K562 treated with DMSO at 1 percent for 12 hours (cell line): ENCODE data around the gene PCDHB13. TPM values are rescaled to one million over a fixed set of nuclear protein-coding genes. Genes with fewer than 3 reads are reported as not detected.

ENCODE experiments used
- total RNA-seq: library from RNA; unstranded; fragments of 300-600 nt; gene quantifications from 2 replicates; pipeline ENCODE4 v1.2.3, GENCODE V29; 2022; ENCODE audit not compliant: insufficient read depth

The PCDHB13 gene
- 0.26 TPM in 1 of 2 replicates, not detected in the other for total RNA-seq

GRCh38 chr5:141213656-141214339 lies at the start of gene PCDHB13:
Gene PCDHB13 (plus strand): TSS chr5:141213919. CDS start chr5:141214124, 205 bp downstream.

GRCh38 chr5:141172381-141173204 lies 41.1 kb upstream of the PCDHB13 start, which contains the start of gene PCDHB7:
Gene PCDHB7 (plus strand): TSS chr5:141172644. CDS start chr5:141172836, 192 bp downstream.

GRCh38 chr5:141177577-141178191 lies 36.0 kb upstream of the PCDHB13 start, which contains the start of gene PCDHB8:
Gene PCDHB8 (plus strand): TSS chr5:141177790. CDS start chr5:141178035, 245 bp downstream.

GRCh38 chr5:141182248-141182647 lies 31.5 kb upstream of the PCDHB13 start, which contains the start of gene PCDHB16:
Gene PCDHB16 (plus strand): TSS chr5:141182387. CDS start chr5:141182560, 173 bp downstream.

GRCh38 chr5:141186897-141187512 lies 26.7 kb upstream of the PCDHB13 start, which contains the start of gene PCDHB9:
Gene PCDHB9 (plus strand): TSS chr5:141187161. CDS start chr5:141187319, 158 bp downstream.

GRCh38 chr5:141192110-141192725 lies 21.5 kb upstream of the PCDHB13 start, which contains the start of gene PCDHB10:
Gene PCDHB10 (plus strand): TSS chr5:141192353. CDS start chr5:141192553, 200 bp downstream.

GRCh38 chr5:141199359-141200235 lies 14.1 kb upstream of the PCDHB13 start, which contains the start of gene PCDHB11:
Gene PCDHB11 (plus strand): TSS chr5:141199627. CDS start chr5:141199775, 148 bp downstream.

GRCh38 chr5:141208478-141208877 lies 5.2 kb upstream of the PCDHB13 start, which contains the start of gene PCDHB12:
Gene PCDHB12 (plus strand): TSS chr5:141208719. CDS start chr5:141208908, 189 bp downstream.

GRCh38 chr5:141223112-141223783 lies 9.5 kb downstream of the PCDHB13 start, which contains the start of gene PCDHB14:
Gene PCDHB14 (plus strand): TSS chr5:141223343. CDS start chr5:141223506, 163 bp downstream.

GRCh38 chr5:141245250-141245717 lies 31.6 kb downstream of the PCDHB13 start, which contains the start of gene PCDHB15:
Gene PCDHB15 (plus strand): TSS chr5:141245395. CDS start chr5:141245579, 184 bp downstream.

Other genes with a start within 250 kb of the PCDHB13 start
- gene PCDHAC2, start 247.4 kb upstream of the PCDHB13 start, total RNA-seq, result not detected in 2 replicates
- not detected in 2 replicates for gene PCDHB1, start 162.5 kb upstream of the PCDHB13 start, total RNA-seq
- gene PCDHB2, start 119.3 kb upstream of the PCDHB13 start, total RNA-seq, result 0.14 TPM in 1 of 2 replicates, not detected in the other
- gene PCDHB3, start 113.4 kb upstream of the PCDHB13 start, total RNA-seq, result not detected in 2 replicates
- gene PCDHB4, start 92.1 kb upstream of the PCDHB13 start, total RNA-seq, result not detected in 2 replicates
- gene PCDHB5, start 78.7 kb upstream of the PCDHB13 start, total RNA-seq, result 0.25 TPM in 1 of 2 replicates, not detected in the other
- gene PCDHB6, start 63.9 kb upstream of the PCDHB13 start, total RNA-seq, result not detected in 2 replicates
- gene PCDHB7, start 41.3 kb upstream of the PCDHB13 start, total RNA-seq, result not detected in 2 replicates
- gene PCDHB8, start 36.1 kb upstream of the PCDHB13 start, total RNA-seq, result not detected in 2 replicates
- 0.15 TPM in 1 of 2 replicates, not detected in the other for gene PCDHB16, start 31.5 kb upstream of the PCDHB13 start, total RNA-seq
- gene PCDHB9, start 26.8 kb upstream of the PCDHB13 start, total RNA-seq, result not detected in 2 replicates
- gene PCDHB10, start 21.6 kb upstream of the PCDHB13 start, total RNA-seq, result not detected in 2 replicates
- gene PCDHB11, start 14.3 kb upstream of the PCDHB13 start, total RNA-seq, result not detected in 2 replicates
- gene PCDHB12, start 5.2 kb upstream of the PCDHB13 start, total RNA-seq, result not detected in 2 replicates
- not detected in 2 replicates for gene PCDHB14, start 9.4 kb downstream of the PCDHB13 start, total RNA-seq
- 0.33 TPM in 1 of 2 replicates, not detected in the other for gene PCDHB15, start 31.5 kb downstream of the PCDHB13 start, total RNA-seq
- not detected in 2 replicates for gene SLC25A2, start 90.1 kb downstream of the PCDHB13 start, total RNA-seq
- 75.1 and 124 TPM in 2 replicates for gene TAF7, start 106.9 kb downstream of the PCDHB13 start, total RNA-seq
- gene PCDHGA1, start 116.6 kb downstream of the PCDHB13 start, total RNA-seq, result 0.19 TPM in 1 of 2 replicates, not detected in the other
- gene PCDHGA2, start 124.8 kb downstream of the PCDHB13 start, total RNA-seq, result 0.79 TPM in 1 of 2 replicates, not detected in the other
- 0.30 and 1.1 TPM in 2 replicates for gene PCDHGA3, start 129.9 kb downstream of the PCDHB13 start, total RNA-seq
- gene PCDHGB1, start 136.2 kb downstream of the PCDHB13 start, total RNA-seq, result 0.28 TPM in 1 of 2 replicates, not detected in the other
- gene PCDHGA4, start 141.1 kb downstream of the PCDHB13 start, total RNA-seq, result 1.7 TPM in 1 of 2 replicates, not detected in the other
- gene PCDHGB2, start 146.1 kb downstream of the PCDHB13 start, total RNA-seq, result 0.52 TPM in 1 of 2 replicates, not detected in the other
- gene PCDHGA5, start 150.2 kb downstream of the PCDHB13 start, total RNA-seq, result 0.33 TPM in 1 of 2 replicates, not detected in the other
- gene PCDHGB3, start 156.3 kb downstream of the PCDHB13 start, total RNA-seq, result 1.2 TPM in 1 of 2 replicates, not detected in the other
- gene PCDHGA6, start 160.0 kb downstream of the PCDHB13 start, total RNA-seq, result 0.13 and 0.52 TPM in 2 replicates
- 0.23 TPM in 1 of 2 replicates, not detected in the other for gene PCDHGA7, start 168.8 kb downstream of the PCDHB13 start, total RNA-seq
- 0.23 TPM in 1 of 2 replicates, not detected in the other for gene PCDHGB4, start 173.8 kb downstream of the PCDHB13 start, total RNA-seq
- 0.36 and 0.68 TPM in 2 replicates for gene PCDHGA8, start 178.7 kb downstream of the PCDHB13 start, total RNA-seq
- 0.50 and 0.74 TPM in 2 replicates for gene PCDHGB5, start 184.0 kb downstream of the PCDHB13 start, total RNA-seq
- 0.39 TPM in 1 of 2 replicates, not detected in the other for gene PCDHGA9, start 188.9 kb downstream of the PCDHB13 start, total RNA-seq
- gene PCDHGB6, start 194.1 kb downstream of the PCDHB13 start, total RNA-seq, result not detected in 2 replicates
- gene PCDHGA10, start 199.1 kb downstream of the PCDHB13 start, total RNA-seq, result 0.19 TPM in 1 of 2 replicates, not detected in the other
- gene PCDHGB7, start 203.8 kb downstream of the PCDHB13 start, total RNA-seq, result not detected in 2 replicates
- gene PCDHGA11, start 207.1 kb downstream of the PCDHB13 start, total RNA-seq, result not detected in 2 replicates
- not detected in 2 replicates for gene PCDHGA12, start 216.6 kb downstream of the PCDHB13 start, total RNA-seq